Epithelial cell of proximal tubule (primary cell): ENCODE data around the gene CDK18. TPM values are rescaled to one million over a fixed set of nuclear protein-coding genes. Genes with fewer than 3 reads are reported as not detected.
A peak's percentile ranks its signal among the peaks of the same experiment; 100 is the strongest.

ENCODE experiments used
- DNase-seq: peaks from one replicate; pipeline ENCODE4 v3.0.0-alpha.2; 2011; ENCODE audit warnings: low read depth
- H3K4me3 ChIP-seq: 2 replicates; pipeline ENCODE4 v1.5.1; 2011; ENCODE audit warnings: low read depth, mild to moderate bottlenecking, low read length
- total RNA-seq: library from RNA; depleted of rRNA; stranded (reverse); fragments of >200 nt; gene quantifications from 2 replicates; pipeline ENCODE4 v1.2.3, GENCODE V29; 2015
- TF ChIP-seq, protein P1 (sequence below): conservative IDR thresholded peaks from 2 replicates; pipeline ENCODE4 v1.5.1; 2012; ENCODE audit warnings: low read depth, mild to moderate bottlenecking, low read length

CDK18 gene
- total RNA-seq, 1 donor from 2014 or later, result 17.3 TPM

DNA sequence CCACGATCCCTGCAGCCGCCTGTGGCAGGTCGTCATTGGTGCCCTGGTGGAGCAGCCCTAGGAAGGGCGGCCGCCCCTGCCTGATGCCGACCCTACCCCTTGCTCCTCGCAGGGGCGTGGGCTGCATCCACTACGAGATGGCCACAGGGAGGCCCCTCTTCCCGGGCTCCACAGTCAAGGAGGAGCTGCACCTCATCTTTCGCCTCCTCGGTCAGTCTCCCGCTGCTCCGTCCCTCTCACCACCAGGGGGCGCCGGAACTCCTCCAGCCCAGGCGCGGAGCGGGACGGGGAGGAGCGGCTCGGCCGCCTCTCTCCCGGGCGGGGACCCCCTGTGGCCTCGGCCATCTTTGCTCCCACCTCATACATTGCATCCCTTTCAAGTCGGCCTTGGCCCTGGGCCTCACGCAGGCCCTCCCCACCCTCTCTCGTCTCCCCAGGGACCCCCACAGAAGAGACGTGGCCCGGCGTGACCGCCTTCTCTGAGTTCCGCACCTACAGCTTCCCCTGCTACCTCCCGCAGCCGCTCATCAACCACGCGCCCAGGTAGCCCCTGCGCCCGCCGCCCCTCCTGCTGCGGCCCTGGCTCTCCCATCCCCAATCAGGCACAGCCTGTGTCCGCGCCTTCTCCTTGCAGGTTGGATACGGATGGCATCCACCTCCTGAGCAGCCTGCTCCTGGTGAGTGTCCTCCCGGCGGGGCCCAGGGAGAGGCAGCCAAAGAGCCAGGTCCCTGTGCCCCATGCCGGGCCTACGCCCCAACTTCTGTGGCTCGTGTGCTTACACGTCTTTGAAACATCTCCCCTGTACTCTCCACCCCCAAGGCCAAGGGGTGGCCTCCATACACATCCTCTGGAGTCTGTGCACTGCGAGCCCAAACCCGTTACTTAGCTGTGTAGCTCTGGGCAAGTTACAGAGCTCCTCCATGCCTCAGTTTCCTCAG is 24.7 kb downstream of the CDK18 start:
- TF ChIP-seq, protein P1, sequence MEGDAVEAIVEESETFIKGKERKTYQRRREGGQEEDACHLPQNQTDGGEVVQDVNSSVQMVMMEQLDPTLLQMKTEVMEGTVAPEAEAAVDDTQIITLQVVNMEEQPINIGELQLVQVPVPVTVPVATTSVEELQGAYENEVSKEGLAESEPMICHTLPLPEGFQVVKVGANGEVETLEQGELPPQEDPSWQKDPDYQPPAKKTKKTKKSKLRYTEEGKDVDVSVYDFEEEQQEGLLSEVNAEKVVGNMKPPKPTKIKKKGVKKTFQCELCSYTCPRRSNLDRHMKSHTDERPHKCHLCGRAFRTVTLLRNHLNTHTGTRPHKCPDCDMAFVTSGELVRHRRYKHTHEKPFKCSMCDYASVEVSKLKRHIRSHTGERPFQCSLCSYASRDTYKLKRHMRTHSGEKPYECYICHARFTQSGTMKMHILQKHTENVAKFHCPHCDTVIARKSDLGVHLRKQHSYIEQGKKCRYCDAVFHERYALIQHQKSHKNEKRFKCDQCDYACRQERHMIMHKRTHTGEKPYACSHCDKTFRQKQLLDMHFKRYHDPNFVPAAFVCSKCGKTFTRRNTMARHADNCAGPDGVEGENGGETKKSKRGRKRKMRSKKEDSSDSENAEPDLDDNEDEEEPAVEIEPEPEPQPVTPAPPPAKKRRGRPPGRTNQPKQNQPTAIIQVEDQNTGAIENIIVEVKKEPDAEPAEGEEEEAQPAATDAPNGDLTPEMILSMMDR, result peak; percentile 82
- no peak overlapping the region for H3K4me3 ChIP-seq
- DNase-seq, result no peak

DNA sequence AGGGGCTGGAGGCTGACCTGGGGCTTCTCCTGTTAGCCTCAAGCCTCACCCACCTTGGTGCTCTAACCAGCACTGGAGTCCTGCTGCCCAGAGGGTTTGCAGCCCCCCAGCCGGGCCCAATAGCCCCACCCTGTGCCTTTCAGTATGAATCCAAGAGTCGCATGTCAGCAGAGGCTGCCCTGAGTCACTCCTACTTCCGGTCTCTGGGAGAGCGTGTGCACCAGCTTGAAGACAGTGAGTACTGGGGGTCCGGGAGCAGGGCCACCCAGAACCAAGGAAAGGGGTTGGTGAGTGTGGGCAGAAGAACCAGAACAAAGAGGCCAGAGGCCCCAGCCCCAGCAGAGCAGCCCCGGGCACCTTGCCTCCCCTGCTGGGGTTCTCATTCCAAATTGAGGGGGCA is 25.6 kb downstream of the CDK18 start:
- TF ChIP-seq, protein P1, result no peak
- DNase-seq, result no peak
- H3K4me3 ChIP-seq, result no peak overlapping the region

DNA sequence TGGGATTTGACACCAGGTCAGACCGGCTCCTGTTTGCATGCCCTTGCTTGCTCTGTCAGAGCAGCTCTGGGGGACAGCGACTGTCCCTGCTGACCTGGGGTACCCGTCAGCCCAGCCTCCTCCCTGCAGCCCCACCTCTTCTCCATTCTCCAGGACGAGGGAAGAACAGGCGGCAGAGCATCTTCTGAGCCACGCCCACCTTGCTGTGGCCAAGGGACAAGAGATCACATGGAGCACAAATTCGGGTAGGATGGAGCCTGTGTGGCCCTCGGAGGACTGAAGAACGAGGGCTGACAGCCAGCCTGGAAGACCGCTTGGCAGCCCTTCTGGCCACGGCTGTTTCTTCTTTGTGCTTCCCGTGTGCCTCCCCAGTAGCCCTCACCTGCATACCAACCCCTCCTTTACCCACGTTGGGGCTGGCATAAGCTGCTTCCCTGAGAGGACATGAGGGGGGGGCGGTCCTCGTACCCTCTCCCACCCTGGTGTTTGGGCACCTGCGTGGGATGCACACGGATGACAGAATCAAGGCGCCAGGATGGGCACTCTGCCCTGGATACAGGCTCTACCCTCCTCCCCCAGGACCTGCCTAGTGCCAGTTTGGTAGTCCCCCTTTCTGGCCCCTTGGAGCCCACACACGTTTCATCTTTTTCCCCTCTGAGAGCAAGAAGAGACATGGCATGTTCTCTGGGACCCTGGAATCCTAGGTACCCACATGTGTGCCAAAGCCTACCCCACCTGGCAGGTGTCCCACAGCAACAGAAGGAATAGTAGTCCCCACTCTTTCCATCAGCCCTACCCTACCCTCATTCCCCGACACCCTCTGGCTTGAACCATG is 26.9 kb downstream of the CDK18 start:
- H3K4me3 ChIP-seq, result no peak overlapping the region
- TF ChIP-seq, protein P1, result no peak
- DNase-seq, result no peak

DNA sequence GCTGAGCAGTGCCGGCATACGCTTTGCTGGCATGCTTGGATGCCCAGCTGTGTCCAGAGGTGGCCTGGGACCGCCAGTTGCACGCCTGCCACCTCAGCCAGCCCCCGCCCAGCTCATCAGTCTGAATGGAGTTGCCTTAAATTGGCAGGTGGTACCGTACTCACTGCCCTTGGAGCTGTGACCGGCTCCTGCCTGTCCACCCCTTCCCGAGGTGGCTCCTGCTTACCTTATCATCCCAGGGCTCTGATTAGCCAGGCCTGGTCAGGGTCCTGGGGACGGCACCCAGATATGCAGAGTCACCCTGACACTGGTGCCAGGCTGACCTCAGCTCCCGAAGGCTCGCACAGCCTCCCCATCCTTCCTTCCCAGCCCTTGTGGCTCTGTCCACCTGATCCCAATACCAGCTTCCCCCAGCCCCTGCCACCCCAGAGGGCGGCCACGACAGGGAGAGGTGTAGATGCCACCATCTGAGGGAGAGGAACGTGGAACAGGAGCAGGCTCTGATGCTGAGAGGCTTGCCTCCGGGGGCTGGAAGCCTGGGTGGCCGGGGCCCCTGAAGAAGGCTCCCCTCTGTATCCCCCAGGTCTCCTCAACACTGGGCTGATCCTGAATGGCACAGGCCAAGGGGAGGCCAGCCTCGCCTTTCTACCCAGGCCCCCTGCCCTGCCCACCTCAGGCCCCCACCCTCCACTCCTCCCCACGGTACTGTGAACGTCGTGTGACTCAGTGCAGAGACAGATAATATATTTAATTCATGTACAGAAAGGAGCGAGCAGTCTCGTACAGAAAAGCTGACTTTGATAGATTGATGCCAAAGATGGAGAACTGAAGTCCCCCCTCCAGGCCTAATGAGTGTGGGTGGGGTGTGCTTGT is 27.8 kb downstream of the CDK18 start:
- TF ChIP-seq, protein P1, result no peak
- DNase-seq, result no peak

DNA sequence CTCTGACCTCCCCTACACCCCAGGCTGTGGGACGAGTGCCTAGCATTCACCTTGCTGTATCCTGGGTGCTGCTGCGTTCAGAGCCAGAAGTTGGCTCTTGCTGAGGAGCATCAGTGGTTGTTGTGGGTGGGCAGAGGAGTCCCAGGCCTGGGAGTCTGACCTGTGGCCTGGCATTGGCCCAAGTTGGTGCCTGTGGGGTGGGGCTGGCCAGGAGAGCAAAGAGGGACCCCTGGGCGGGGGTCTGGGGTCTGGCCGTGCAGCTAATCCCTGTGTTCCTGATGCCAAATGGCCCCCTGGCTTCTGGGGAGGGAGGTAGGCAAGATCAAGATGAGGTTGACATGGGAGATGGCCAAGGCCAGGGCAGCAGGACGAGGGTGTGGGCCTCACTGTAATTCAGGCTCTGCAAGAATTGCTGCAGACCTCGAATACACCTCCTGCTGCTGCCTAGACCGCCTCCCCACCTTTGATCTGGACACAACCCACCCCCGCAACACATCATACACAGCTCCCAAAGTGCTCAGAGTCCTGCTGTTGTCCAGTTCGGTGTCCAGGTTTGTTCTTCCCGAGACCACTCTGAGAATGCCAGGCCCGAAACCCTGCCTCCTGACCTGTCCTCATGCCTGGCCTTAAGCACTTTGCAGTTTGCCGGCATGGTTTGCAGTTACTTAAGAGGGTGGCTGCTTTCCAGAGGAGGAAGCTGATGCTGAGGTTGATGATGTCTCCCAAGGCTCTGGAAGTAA is 28.7 kb downstream of the CDK18 start:
- TF ChIP-seq, protein P1, result no peak
- H3K4me3 ChIP-seq, result no peak overlapping the region
- no peak for DNase-seq

More for the DNA sequence above, 27.8 kb downstream of the CDK18 start:
- H3K4me3 ChIP-seq, result no peak overlapping the region
